H1 (cell line): ENCODE results near the gene AGAP1. TPM values are rescaled to one million over a fixed set of nuclear protein-coding genes. Genes with fewer than 3 reads are reported as not detected.

Source experiments
- GABPA ChIP-seq: IDR thresholded peaks from 2 replicates; pipeline ENCODE4 v1.6.1; 2011; ENCODE audit warnings: mild to moderate bottlenecking, low read length, moderate library complexity, borderline replicate concordance; ENCODE audit not compliant: insufficient read depth
- JUN ChIP-seq: IDR thresholded peaks from 2 replicates; pipeline ENCODE4 v1.6.1; 2011; ENCODE audit warnings: low read depth, mild to moderate bottlenecking, improper control_type of control experiment, low read length
- JUND ChIP-seq: IDR thresholded peaks from 2 replicates; pipeline ENCODE4 v1.6.1; 2011; ENCODE audit warnings: mild to moderate bottlenecking, improper control_type of control experiment, low read length
- NRF1 ChIP-seq: IDR thresholded peaks from 2 replicates; pipeline ENCODE4 v1.6.1; 2011; ENCODE audit warnings: mild to moderate bottlenecking, low read depth, low read length, improper control_type of control experiment
- POLR2A ChIP-seq, 2 experiments: IDR thresholded peaks; 1 replicate in 1 of 2; 2 replicates in 1 of 2; pipeline ENCODE4 v1.6.1; 2011; ENCODE audit warnings: low read depth in 2 of 2, low read length in 2 of 2, mild to moderate bottlenecking in 2 of 2; ENCODE audit errors: control extremely low read depth in 1 of 2
- POU5F1 ChIP-seq: IDR thresholded peaks from 2 replicates; pipeline ENCODE4 v1.6.1; 2011; ENCODE audit warnings: low read depth, mild to moderate bottlenecking, low read length, moderate library complexity
- RFX5 ChIP-seq: IDR thresholded peaks from 2 replicates; pipeline ENCODE4 v1.6.1; 2011; ENCODE audit warnings: low read depth, low read length, improper control_type of control experiment, borderline replicate concordance
- SP4 ChIP-seq: IDR thresholded peaks from 2 replicates; pipeline ENCODE4 v1.6.1; 2012; ENCODE audit warnings: low read length, inconsistent platforms
- SRF ChIP-seq: IDR thresholded peaks from 2 replicates; pipeline ENCODE4 v1.6.1; 2011; ENCODE audit warnings: mild to moderate bottlenecking, low read depth, low read length, moderate library complexity
- SUZ12 ChIP-seq: fragments of 200-600 bp; sonication (generic); IDR thresholded peaks from 2 replicates; pipeline ENCODE4 v1.6.1; 2012; ENCODE audit warnings: mild to moderate bottlenecking, inconsistent platforms, low read length, moderate library complexity, mixed read lengths
- polyA plus RNA-seq, 7 experiments: library from polyadenylated mRNA; depleted of rRNA in 3 of 7; stranded (reverse) in 5 of 7; unstranded in 2 of 7; fragments of >200 nt in 5 of 7; fragments of 200-250 nt in 2 of 7; gene quantifications; 1 replicate in 5 of 7; 2 replicates in 1 of 7; 4 replicates in 1 of 7; pipeline versions ENCODE4 v1.2.1 to v1.2.3, GENCODE V29; 2011 to 2013; ENCODE audit warnings: missing spikeins in 2 of 7, mixed read lengths in 2 of 7
- total RNA-seq: library from RNA; stranded (reverse); fragmentation: NEBNext Ultra II Directional; extraction: Animal tissue kit (Norgen Biotek cat#: 25700); gene quantifications from 2 replicates; pipeline ENCODE4 v1.2.1, GENCODE V29; 2021
- TF ChIP-seq, protein P1 (sequence below): fragments of 300-600 bp; sonication (generic); IDR thresholded peaks from 2 replicates; pipeline ENCODE4 v1.7.1; 2012; ENCODE audit warnings: low read length, moderate library complexity, mild to moderate bottlenecking, inconsistent platforms; ENCODE audit not compliant: insufficient replicate concordance

Gene AGAP1
- total and polyA plus RNA-seq, 2 of the 8 experiments (the other 6 are each of a cell fraction or from before 2014, with no cell fraction given) = 18.1 to 39.4 TPM

DNA sequence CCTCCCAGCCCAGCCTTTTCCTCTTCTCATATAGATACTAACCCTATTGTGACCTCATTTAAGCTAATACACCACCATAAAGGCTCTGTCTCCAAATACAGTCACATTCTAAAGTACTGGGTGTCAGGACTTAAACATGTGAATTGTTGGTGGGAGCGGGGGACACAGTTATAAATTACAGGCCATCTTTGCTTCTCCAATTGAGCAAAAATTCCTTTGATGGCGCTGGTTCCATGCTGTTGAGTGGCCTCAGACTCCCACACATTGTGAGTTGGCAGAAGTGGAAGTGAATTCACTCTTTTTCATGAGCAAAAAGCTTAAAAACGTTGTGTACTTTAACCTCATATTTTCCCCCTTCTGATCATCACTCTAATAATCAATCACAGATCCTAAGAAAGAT, 628.4 kb downstream of the AGAP1 start (continued):
- TF ChIP-seq, protein P1, sequence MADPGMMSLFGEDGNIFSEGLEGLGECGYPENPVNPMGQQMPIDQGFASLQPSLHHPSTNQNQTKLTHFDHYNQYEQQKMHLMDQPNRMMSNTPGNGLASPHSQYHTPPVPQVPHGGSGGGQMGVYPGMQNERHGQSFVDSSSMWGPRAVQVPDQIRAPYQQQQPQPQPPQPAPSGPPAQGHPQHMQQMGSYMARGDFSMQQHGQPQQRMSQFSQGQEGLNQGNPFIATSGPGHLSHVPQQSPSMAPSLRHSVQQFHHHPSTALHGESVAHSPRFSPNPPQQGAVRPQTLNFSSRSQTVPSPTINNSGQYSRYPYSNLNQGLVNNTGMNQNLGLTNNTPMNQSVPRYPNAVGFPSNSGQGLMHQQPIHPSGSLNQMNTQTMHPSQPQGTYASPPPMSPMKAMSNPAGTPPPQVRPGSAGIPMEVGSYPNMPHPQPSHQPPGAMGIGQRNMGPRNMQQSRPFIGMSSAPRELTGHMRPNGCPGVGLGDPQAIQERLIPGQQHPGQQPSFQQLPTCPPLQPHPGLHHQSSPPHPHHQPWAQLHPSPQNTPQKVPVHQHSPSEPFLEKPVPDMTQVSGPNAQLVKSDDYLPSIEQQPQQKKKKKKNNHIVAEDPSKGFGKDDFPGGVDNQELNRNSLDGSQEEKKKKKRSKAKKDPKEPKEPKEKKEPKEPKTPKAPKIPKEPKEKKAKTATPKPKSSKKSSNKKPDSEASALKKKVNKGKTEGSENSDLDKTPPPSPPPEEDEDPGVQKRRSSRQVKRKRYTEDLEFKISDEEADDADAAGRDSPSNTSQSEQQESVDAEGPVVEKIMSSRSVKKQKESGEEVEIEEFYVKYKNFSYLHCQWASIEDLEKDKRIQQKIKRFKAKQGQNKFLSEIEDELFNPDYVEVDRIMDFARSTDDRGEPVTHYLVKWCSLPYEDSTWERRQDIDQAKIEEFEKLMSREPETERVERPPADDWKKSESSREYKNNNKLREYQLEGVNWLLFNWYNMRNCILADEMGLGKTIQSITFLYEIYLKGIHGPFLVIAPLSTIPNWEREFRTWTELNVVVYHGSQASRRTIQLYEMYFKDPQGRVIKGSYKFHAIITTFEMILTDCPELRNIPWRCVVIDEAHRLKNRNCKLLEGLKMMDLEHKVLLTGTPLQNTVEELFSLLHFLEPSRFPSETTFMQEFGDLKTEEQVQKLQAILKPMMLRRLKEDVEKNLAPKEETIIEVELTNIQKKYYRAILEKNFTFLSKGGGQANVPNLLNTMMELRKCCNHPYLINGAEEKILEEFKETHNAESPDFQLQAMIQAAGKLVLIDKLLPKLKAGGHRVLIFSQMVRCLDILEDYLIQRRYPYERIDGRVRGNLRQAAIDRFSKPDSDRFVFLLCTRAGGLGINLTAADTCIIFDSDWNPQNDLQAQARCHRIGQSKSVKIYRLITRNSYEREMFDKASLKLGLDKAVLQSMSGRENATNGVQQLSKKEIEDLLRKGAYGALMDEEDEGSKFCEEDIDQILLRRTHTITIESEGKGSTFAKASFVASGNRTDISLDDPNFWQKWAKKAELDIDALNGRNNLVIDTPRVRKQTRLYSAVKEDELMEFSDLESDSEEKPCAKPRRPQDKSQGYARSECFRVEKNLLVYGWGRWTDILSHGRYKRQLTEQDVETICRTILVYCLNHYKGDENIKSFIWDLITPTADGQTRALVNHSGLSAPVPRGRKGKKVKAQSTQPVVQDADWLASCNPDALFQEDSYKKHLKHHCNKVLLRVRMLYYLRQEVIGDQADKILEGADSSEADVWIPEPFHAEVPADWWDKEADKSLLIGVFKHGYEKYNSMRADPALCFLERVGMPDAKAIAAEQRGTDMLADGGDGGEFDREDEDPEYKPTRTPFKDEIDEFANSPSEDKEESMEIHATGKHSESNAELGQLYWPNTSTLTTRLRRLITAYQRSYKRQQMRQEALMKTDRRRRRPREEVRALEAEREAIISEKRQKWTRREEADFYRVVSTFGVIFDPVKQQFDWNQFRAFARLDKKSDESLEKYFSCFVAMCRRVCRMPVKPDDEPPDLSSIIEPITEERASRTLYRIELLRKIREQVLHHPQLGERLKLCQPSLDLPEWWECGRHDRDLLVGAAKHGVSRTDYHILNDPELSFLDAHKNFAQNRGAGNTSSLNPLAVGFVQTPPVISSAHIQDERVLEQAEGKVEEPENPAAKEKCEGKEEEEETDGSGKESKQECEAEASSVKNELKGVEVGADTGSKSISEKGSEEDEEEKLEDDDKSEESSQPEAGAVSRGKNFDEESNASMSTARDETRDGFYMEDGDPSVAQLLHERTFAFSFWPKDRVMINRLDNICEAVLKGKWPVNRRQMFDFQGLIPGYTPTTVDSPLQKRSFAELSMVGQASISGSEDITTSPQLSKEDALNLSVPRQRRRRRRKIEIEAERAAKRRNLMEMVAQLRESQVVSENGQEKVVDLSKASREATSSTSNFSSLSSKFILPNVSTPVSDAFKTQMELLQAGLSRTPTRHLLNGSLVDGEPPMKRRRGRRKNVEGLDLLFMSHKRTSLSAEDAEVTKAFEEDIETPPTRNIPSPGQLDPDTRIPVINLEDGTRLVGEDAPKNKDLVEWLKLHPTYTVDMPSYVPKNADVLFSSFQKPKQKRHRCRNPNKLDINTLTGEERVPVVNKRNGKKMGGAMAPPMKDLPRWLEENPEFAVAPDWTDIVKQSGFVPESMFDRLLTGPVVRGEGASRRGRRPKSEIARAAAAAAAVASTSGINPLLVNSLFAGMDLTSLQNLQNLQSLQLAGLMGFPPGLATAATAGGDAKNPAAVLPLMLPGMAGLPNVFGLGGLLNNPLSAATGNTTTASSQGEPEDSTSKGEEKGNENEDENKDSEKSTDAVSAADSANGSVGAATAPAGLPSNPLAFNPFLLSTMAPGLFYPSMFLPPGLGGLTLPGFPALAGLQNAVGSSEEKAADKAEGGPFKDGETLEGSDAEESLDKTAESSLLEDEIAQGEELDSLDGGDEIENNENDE = no peak
- no peak for TF ChIP-seq JUND
- TF ChIP-seq JUN = no peak
- no peak for TF ChIP-seq SUZ12
- no peak for TF ChIP-seq SRF
- no peak for TF ChIP-seq NRF1
- TF ChIP-seq SP4 = no peak
- TF ChIP-seq RFX5 = no peak
- TF ChIP-seq POU5F1 = no peak
- no peak for TF ChIP-seq POLR2A (IDR thresholded peaks at IDR 0.05; ENCODE audit: control extremely low read depth in 1 of 2, low read depth in 2 of 2, low read length in 2 of 2)
- TF ChIP-seq GABPA = no peak
